Gastroesophageal sphincter (tissue), 4 donors: Measurements from ENCODE around the gene OR1I1. TPM values are rescaled to one million over a fixed set of nuclear protein-coding genes. Genes with fewer than 3 reads are reported as not detected.
A peak's percentile ranks its signal among the peaks of the same experiment; 100 is the strongest.
"Not testable (repeated sequence)": the region's sequence is repeated elsewhere in the genome, so short reads cannot be mapped to it uniquely, and the experiment has no call there.

Source experiments
- ATAC-seq: fragments of 150-250 bp; one replicate; pipeline ENCODE4 v1.9.1; 2016; ENCODE audit warnings: mild to moderate bottlenecking, moderate library complexity
- H3K27ac ChIP-seq, 4 donors: fragments of 200-600 bp; sonication (generic) in 3 of 4; 1 replicate in 3 of 4; 2 replicates in 1 of 4; pipeline ENCODE4 v1.5.1; 2016 to 2019
- H3K27me3 ChIP-seq: fragments of 200-600 bp; sonication (generic); one replicate; pipeline ENCODE4 v1.5.1; 2019
- H3K36me3 ChIP-seq, 2 donors: fragments of 200-600 bp; sonication (generic); one replicate each; pipeline ENCODE4 v1.5.1; 2019; ENCODE audit warnings: control low read depth in 1 of 2
- H3K4me1 ChIP-seq, 3 donors: fragments of 200-600 bp; sonication (generic); 1 replicate in 2 of 3; 2 replicates in 1 of 3; pipeline ENCODE4 v1.5.1; 2016 to 2019; ENCODE audit warnings: control low read depth in 2 of 3
- H3K4me3 ChIP-seq, 2 donors: fragments of 200-600 bp; sonication (generic); one replicate each; pipeline ENCODE4 v1.5.1; 2019; ENCODE audit warnings: mild to moderate bottlenecking in 1 of 2, moderate library complexity in 1 of 2
- H3K9me3 ChIP-seq, 3 donors: fragments of 200-600 bp; sonication (generic); one replicate each; pipeline ENCODE4 v1.5.1; 2017 to 2019; ENCODE audit warnings: control low read depth in 2 of 3
- CTCF ChIP-seq, 4 experiments: fragments of 200-600 bp in 2 of 4; fragments of 450-650 bp in 2 of 4; sonication (generic) in 1 of 4; IDR thresholded peaks; one replicate each; pipeline ENCODE4 v1.5.1; 2017 to 2019; ENCODE audit warnings: antibody characterized with exemption in 4 of 4, mild to moderate bottlenecking in 2 of 4, moderate library complexity in 2 of 4
- EP300 ChIP-seq: sonication (generic); formaldehyde crosslinking; IDR thresholded peaks from one replicate; pipeline ENCODE4 v1.6.1; 2017; ENCODE audit warnings: antibody characterized with exemption, mild to moderate bottlenecking
- POLR2A ChIP-seq, 2 donors: fragments of 450-650 bp; IDR thresholded peaks; one replicate each; pipeline ENCODE4 v1.6.1; 2017; ENCODE audit warnings: antibody characterized with exemption in 2 of 2, mild to moderate bottlenecking in 2 of 2, moderate library complexity in 1 of 2
- POLR2AphosphoS5 ChIP-seq: sonication (generic); formaldehyde crosslinking; IDR thresholded peaks from one replicate; pipeline ENCODE4 v1.6.1; 2017; ENCODE audit warnings: antibody characterized with exemption
- WGBS, 2 donors: methylation state at CpG; one replicate each; pipeline ENCODE4 v1.1.5; 2018; ENCODE audit warnings: low coverage in 1 of 2; 5-methylcytosine and 5-hydroxymethylcytosine counted together
- total RNA-seq, 4 donors: library from RNA; depleted of rRNA; stranded (reverse); fragments of >200 nt; gene quantifications; one replicate each; pipeline ENCODE4 v1.1.0, GENCODE V29; 2016

The OR1I1 gene
- total RNA-seq, 4 donors from 2014 or later: not detected

- TF ChIP-seq POLR2A (IDR thresholded peaks at IDR 0.05) (no peak), EP300 (no peak), CTCF (IDR thresholded peaks at IDR 0.05) (no peak), POLR2AphosphoS5 (no peak)
- Histone ChIP-seq H3K4me3 (no peak overlapping the region), H3K27ac (no peak overlapping the region), H3K36me3 (no peaks in the 10 kb centered on the region), H3K9me3 (no peaks in the 10 kb centered on the region), H3K27me3 (peaks cover 28% of the 10 kb centered on the region), H3K4me1 (no peaks in the 10 kb centered on the region)
- ATAC-seq: no peak
- 64 to 77% methylated on average over 4 of the region's 4 CpGs for WGBS, 2 donors
Measured at GRCh38 chr19:15075806-15076205, 6.2 kb upstream of the OR1I1 start.

DNA sequence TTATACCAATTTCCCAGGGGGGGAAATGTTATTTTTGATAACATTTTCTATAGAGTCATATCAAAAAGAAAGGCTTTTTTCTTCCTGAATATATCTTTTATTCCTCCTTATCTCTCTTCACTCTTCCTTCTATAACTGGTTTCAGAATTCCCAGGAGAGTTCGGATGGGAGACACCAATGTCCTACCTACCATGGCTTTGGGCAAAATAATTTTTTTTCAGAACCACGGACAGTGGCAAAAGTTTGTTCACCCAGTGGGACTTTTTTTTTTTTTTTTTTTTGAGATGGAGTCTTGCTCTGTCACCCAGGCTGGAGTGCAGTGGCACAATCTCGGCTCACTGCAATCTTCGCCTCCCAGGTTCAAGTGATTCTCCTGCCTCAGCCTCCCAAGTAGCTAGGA lies 2.0 kb upstream of the OR1I1 start:
- 49 to 56% methylated on average over 3 of the region's 4 CpGs for WGBS, 2 donors

GRCh38 chr19:15087182-15087581 lies 5.2 kb downstream of the OR1I1 start:
- WGBS, 2 donors: 70 to 79% methylated on average over 9 to 10 of the region's 11 CpGs
- TF ChIP-seq POLR2AphosphoS5: no peak
- TF ChIP-seq EP300: no peak
- no peak for TF ChIP-seq POLR2A (IDR thresholded peaks at IDR 0.05)
- no peak for TF ChIP-seq CTCF (IDR thresholded peaks at IDR 0.05)

More for the DNA sequence above, 2.0 kb upstream of the OR1I1 start:
- peaks cover 64% of the 10 kb centered on the region for H3K27me3 ChIP-seq
- H3K36me3 ChIP-seq, H3K9me3 ChIP-seq, H3K4me3 ChIP-seq, H3K27ac ChIP-seq, H3K4me1 ChIP-seq, ATAC-seq: not testable (repeated sequence)

GRCh38 chr19:15091918-15092753 lies 10.1 kb downstream of the OR1I1 start:
- H3K27me3 ChIP-seq: peaks cover 17% of the 10 kb centered on the region
- no peaks in the 10 kb centered on the region for H3K9me3 ChIP-seq
- peaks cover 0 to 11% (median 0%) of the 10 kb centered on the region in 3 donors for H3K4me1 ChIP-seq
- no peak overlapping the region for H3K4me3 ChIP-seq
- ATAC-seq: no peak
- TF ChIP-seq EP300: no peak
- no peak for TF ChIP-seq POLR2AphosphoS5
- TF ChIP-seq CTCF (IDR thresholded peaks at IDR 0.05): peak; percentile 52 to 73 (median 66)
- TF ChIP-seq POLR2A (IDR thresholded peaks at IDR 0.05): no peak
- no peaks in the 10 kb centered on the region for H3K36me3 ChIP-seq
- 10 to 14% methylated on average over 7 to 12 of the region's 13 CpGs for WGBS, 2 donors
- H3K27ac ChIP-seq: no peak overlapping the region

More at GRCh38 chr19:15087182-15087581, 5.2 kb downstream of the OR1I1 start:
- ATAC-seq: no peak
- H3K9me3 ChIP-seq: no peaks in the 10 kb centered on the region
- peaks cover 0 to 6% (median 0%) of the 10 kb centered on the region in 3 donors for H3K4me1 ChIP-seq
- H3K27ac ChIP-seq: no peak overlapping the region
- H3K36me3 ChIP-seq: no peaks in the 10 kb centered on the region
- peaks cover 63% of the 10 kb centered on the region for H3K27me3 ChIP-seq
- H3K4me3 ChIP-seq: no peak overlapping the region

DNA sequence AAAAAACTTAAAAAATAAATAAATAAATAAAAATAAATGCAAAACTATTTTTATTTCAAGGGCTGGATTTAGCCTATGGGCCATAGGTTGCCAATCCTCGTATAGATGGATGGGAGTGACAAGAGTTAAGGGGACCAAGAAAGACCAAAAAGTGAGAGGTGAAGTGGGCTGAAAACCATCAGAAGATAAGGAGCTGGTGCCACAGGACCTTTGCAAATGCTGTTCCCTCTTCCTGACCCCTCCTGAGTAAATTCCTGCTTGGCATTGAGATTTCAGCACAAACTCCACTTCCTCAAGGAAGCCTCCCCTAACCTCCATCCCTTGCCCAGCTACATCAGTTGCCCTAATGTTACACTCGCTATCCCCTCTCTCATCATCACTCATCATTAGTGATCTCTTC lies 11.0 kb downstream of the OR1I1 start:
- Histone ChIP-seq H3K4me1 (peaks cover 0 to 11% (median 0%) of the 10 kb centered on the region in 3 donors), H3K27me3 (peaks cover 8% of the 10 kb centered on the region), H3K4me3 (no peak overlapping the region), H3K9me3 (no peaks in the 10 kb centered on the region), H3K36me3 (no peaks in the 10 kb centered on the region), H3K27ac (no peak overlapping the region)
- no peak for TF ChIP-seq EP300
- no peak for TF ChIP-seq POLR2AphosphoS5
- TF ChIP-seq CTCF (IDR thresholded peaks at IDR 0.05): no peak
- no peak for TF ChIP-seq POLR2A (IDR thresholded peaks at IDR 0.05)
- WGBS, 2 donors: 79 to 84% methylated on average over 2 of the region's 2 CpGs
- no peak for ATAC-seq
